IMR-90 (cell line): ENCODE data around the gene CHST3. TPM values are rescaled to one million over a fixed set of nuclear protein-coding genes. Genes with fewer than 3 reads are reported as not detected.
A peak's percentile ranks its signal among the peaks of the same experiment; 100 is the strongest.

ENCODE experiments used
- ATAC-seq: fragments of 200-7000 bp; cut with Tn5 transposase; 2 replicates; pipeline ENCODE4 v1.9.1; 2020; ENCODE audit warnings: low read depth, mild to moderate bottlenecking, moderate library complexity
- BruUV-seq: library from RNA; stranded (reverse); fragments of 400-500 nt; replicated peaks from 2 replicates; lab custom pipeline; 2021; lab: Mats Ljungman, UMichigan
- CTCF ChIA-PET: fragments of 300-600 bp; formaldehyde crosslinking; extraction: SDS; loops from one replicate; lab custom pipeline; 2021; ENCODE audit warnings: antibody characterized with exemption; lab: Yijun Ruan, JAX
- POLR2A ChIA-PET: fragments of 300-600 bp; sonication (Branson Sonifier 250); formaldehyde crosslinking; loops from one replicate; lab custom pipeline; 2022; ENCODE audit warnings: antibody characterized with exemption; ENCODE audit not compliant: unreplicated experiment; lab: Charles Lee
- DNase-seq: peaks from one replicate; pipeline ENCODE4 v3.0.0; 2013
- H2AFZ ChIP-seq: replicated peaks from 2 replicates; pipeline ENCODE3; 2013; ENCODE audit warnings: low read length, mild to moderate bottlenecking; ENCODE audit not compliant: poor library complexity
- H2AK5ac ChIP-seq: 2 replicates; pipeline ENCODE4 v1.6.1; 2013; ENCODE audit warnings: low read depth, low read length, inconsistent platforms
- H2AK9ac ChIP-seq: replicated peaks from 2 replicates; pipeline ENCODE3; 2013; ENCODE audit warnings: mild to moderate bottlenecking, low read depth, low read length, moderate library complexity; ENCODE audit not compliant: poor library complexity
- H2BK120ac ChIP-seq: 2 replicates; pipeline ENCODE4 v1.6.1; 2013; ENCODE audit warnings: low read depth, low read length, inconsistent platforms
- H2BK15ac ChIP-seq: 3 replicates; pipeline ENCODE4 v1.6.1; 2013; ENCODE audit warnings: low read depth, low read length, inconsistent platforms
- H2BK20ac ChIP-seq: 2 replicates; pipeline ENCODE4 v1.6.1; 2013; ENCODE audit warnings: low read depth, mild to moderate bottlenecking, inconsistent platforms, low read length, moderate library complexity
- H2BK5ac ChIP-seq: 2 replicates; pipeline ENCODE4 v1.6.1; 2013; ENCODE audit warnings: mild to moderate bottlenecking, low read depth, low read length, inconsistent platforms; ENCODE audit not compliant: poor library complexity, severe bottlenecking
- H3K14ac ChIP-seq: replicated peaks from 2 replicates; pipeline ENCODE4 v1.6.1; 2013; ENCODE audit warnings: low read depth, low read length, inconsistent platforms
- H3K18ac ChIP-seq: 2 replicates; pipeline ENCODE4 v1.6.1; 2013; ENCODE audit warnings: low read depth, low read length, control low read depth
- H3K23ac ChIP-seq: 2 replicates; pipeline ENCODE4 v1.6.1; 2013; ENCODE audit warnings: low read depth, low read length, inconsistent platforms
- H3K27ac ChIP-seq: 2 replicates; pipeline ENCODE4 v1.5.1; 2013; ENCODE audit warnings: mild to moderate bottlenecking, control low read depth, low read length; ENCODE audit not compliant: insufficient read depth
- H3K27me3 ChIP-seq: 2 replicates; pipeline ENCODE4 v1.6.1; 2013; ENCODE audit warnings: low read length; ENCODE audit not compliant: control insufficient read depth, insufficient read depth
- H3K36me3 ChIP-seq: 2 replicates; pipeline ENCODE4 v1.6.1; 2013; ENCODE audit warnings: low read length, mixed read lengths; ENCODE audit not compliant: control insufficient read depth, insufficient read depth
- H3K4ac ChIP-seq: 2 replicates; pipeline ENCODE4 v1.6.1; 2013; ENCODE audit warnings: low read depth, low read length, inconsistent platforms
- H3K4me1 ChIP-seq: 2 replicates; pipeline ENCODE4 v1.6.1; 2013; ENCODE audit warnings: low read length, mixed read lengths; ENCODE audit not compliant: control insufficient read depth, insufficient read depth
- H3K4me2 ChIP-seq: 2 replicates; pipeline ENCODE4 v1.6.1; 2013; ENCODE audit warnings: low read depth, mild to moderate bottlenecking, control low read depth, low read length, moderate library complexity
- H3K4me3 ChIP-seq: 2 replicates; pipeline ENCODE4 v1.5.1; 2013; ENCODE audit warnings: low read depth, mild to moderate bottlenecking, control low read depth, low read length, moderate library complexity; ENCODE audit not compliant: insufficient read depth
- H3K56ac ChIP-seq: 2 replicates; pipeline ENCODE4 v1.6.1; 2013; ENCODE audit warnings: low read length, inconsistent platforms; ENCODE audit not compliant: insufficient read depth; ENCODE audit errors: extremely low read depth
- H3K79me1 ChIP-seq, 2 experiments: 2 replicates each; pipeline ENCODE4 v1.6.1; 2013; ENCODE audit warnings: low read length in 2 of 2, inconsistent platforms in 1 of 2, low read depth in 1 of 2
- H3K9ac ChIP-seq: 2 replicates; pipeline ENCODE4 v1.6.1; 2013; ENCODE audit warnings: low read depth, low read length, control low read depth
- H3K9me1 ChIP-seq: 2 replicates; pipeline ENCODE4 v1.6.1; 2013; ENCODE audit warnings: low read length, inconsistent platforms; ENCODE audit not compliant: insufficient read depth
- H3K9me3 ChIP-seq: 2 replicates; pipeline ENCODE4 v1.6.1; 2013; ENCODE audit warnings: low read length; ENCODE audit not compliant: control insufficient read depth, insufficient read depth
- H4K20me1 ChIP-seq: 2 replicates; pipeline ENCODE4 v1.6.1; 2013; ENCODE audit warnings: low read length, inconsistent platforms; ENCODE audit not compliant: insufficient read depth
- H4K5ac ChIP-seq: 2 replicates; pipeline ENCODE4 v1.6.1; 2013; ENCODE audit warnings: mild to moderate bottlenecking, low read depth, low read length, control low read depth
- H4K8ac ChIP-seq, 2 experiments: 2 replicates each; pipeline ENCODE4 v1.6.1; 2013; ENCODE audit warnings: low read depth in 2 of 2, low read length in 2 of 2, control low read depth in 1 of 2, inconsistent platforms in 1 of 2
- H4K91ac ChIP-seq: 2 replicates; pipeline ENCODE4 v1.6.1; 2013; ENCODE audit warnings: low read depth, low read length, inconsistent platforms; ENCODE audit not compliant: insufficient read depth
- CHD1 ChIP-seq: IDR thresholded peaks from 2 replicates; pipeline ENCODE4 v1.6.1; 2012; ENCODE audit warnings: low read depth, low read length, improper control_type of control experiment
- ELK1 ChIP-seq: fragments of 150-350 bp; IDR thresholded peaks from 2 replicates; pipeline ENCODE4 v1.6.1; 2016; ENCODE audit warnings: low read depth, mild to moderate bottlenecking, low read length, moderate library complexity, borderline replicate concordance
- RAD21 ChIP-seq: IDR thresholded peaks from 2 replicates; pipeline ENCODE4 v1.6.1; 2012; ENCODE audit warnings: low read length, improper control_type of control experiment
- RCOR1 ChIP-seq: IDR thresholded peaks from 2 replicates; pipeline ENCODE4 v1.6.1; 2012; ENCODE audit warnings: mild to moderate bottlenecking, low read length, improper control_type of control experiment; ENCODE audit not compliant: insufficient replicate concordance
- SMC3 ChIP-seq: fragments of 150-350 bp; IDR thresholded peaks from 2 replicates; pipeline ENCODE4 v1.6.1; 2016; ENCODE audit warnings: low read depth, mild to moderate bottlenecking, antibody characterized with exemption, low read length, moderate library complexity
- WGBS, 2 experiments: methylation state at CpG; one replicate each; pipeline versions ENCODE4 v1.1.5 to v1.1.7; 2013; ENCODE audit warnings: missing lambda C conversion rate in 2 of 2; ENCODE audit not compliant: insufficient read length in 1 of 2; ENCODE audit errors: extremely low coverage in 2 of 2; 5-methylcytosine and 5-hydroxymethylcytosine counted together
- dilution Hi-C: fragments of 300-500 bp; cut with HindIII; formaldehyde crosslinking; loops from one replicate; pipeline ENCODE4 v1.14.3; 2018; ENCODE audit warnings: low sequenced_read_pairs; ENCODE audit not compliant: unreplicated experiment
- in situ Hi-C: fragments of 300-500 bp; cut with MboI; formaldehyde crosslinking; loops from 3 replicates; pipeline ENCODE4 v1.14.3; 2019; ENCODE audit warnings: low sequenced_read_pairs, inconsistent platforms, mixed read lengths
- intact Hi-C: fragments of 100-400 bp; cut with micrococcal nuclease; formaldehyde crosslinking; loops from 2 replicates; pipeline ENCODE4 v1.10.0; 2022
- polyA plus RNA-seq, 3 experiments: library from polyadenylated mRNA; depleted of rRNA; stranded (reverse); fragments of >200 nt; gene quantifications; 2 replicates each; pipeline ENCODE4 v1.2.3, GENCODE V29; 2012; ENCODE audit warnings: low replicate concordance in 1 of 3
- total RNA-seq: library from RNA; depleted of rRNA; stranded (reverse); fragments of >200 nt; gene quantifications from 2 replicates; pipeline ENCODE4 v1.2.3, GENCODE V29; 2012

CHST3 gene
- total and polyA plus RNA-seq, 2 of the 4 experiments (the other 2 are of a cell fraction): 8.6 to 9.0 TPM

- no peak for TF ChIP-seq CHD1
Observed at GRCh38 chr10:72009425-72010081, 45.4 kb downstream of the CHST3 start (continued).

- Histone ChIP-seq H2AK9ac (peak overlapping the region; percentile 85), H3K14ac (peak overlapping the region; percentile 90), H3K4me1 (peaks cover 20% of the 10 kb centered on the region), H3K4me3 (no peak overlapping the region), H2BK20ac (peak overlapping the region; percentile 88), H3K56ac (peak overlapping the region; percentile 67; the same call in 1 of the 2 replicates), H2AK5ac (peak overlapping the region; percentile 83), H2BK120ac (peak overlapping the region; percentile 83), H3K23ac (peak overlapping the region; percentile 83), H3K27me3 (no peaks in the 10 kb centered on the region), H3K27ac (peak overlapping the region; percentile 94), H2AFZ (peak overlapping the region; percentile 78), H4K5ac (peak overlapping the region; percentile 86), H4K91ac (peak overlapping the region; percentile 95), H3K9ac (peak overlapping the region; percentile 44), H2BK15ac (peak overlapping the region; percentile 93; the same call in 2 of the 3 replicates), H3K36me3 (peaks cover 22% of the 10 kb centered on the region), H4K20me1 (no peaks in the 10 kb centered on the region), H3K9me3 (no peaks in the 10 kb centered on the region), H3K18ac (peak overlapping the region; percentile 83), H3K4ac (peak overlapping the region; percentile 95), H3K4me2 (no peak overlapping the region; the same call in 1 of the 2 replicates), H4K8ac (peak overlapping the region; percentile 79 to 87), H3K79me1 (peaks cover 18 to 41% of the 10 kb centered on the region in 2 experiments), H3K9me1 (peaks cover 35% of the 10 kb centered on the region), H2BK5ac (peak overlapping the region; percentile 92)
- in situ Hi-C loops (no loop called here), intact Hi-C loops (no loop called here), dilution Hi-C loops (no loop called here)
- no TSS peak for BruUV-seq
- ATAC-seq (no peak), DNase-seq (no peak)
- 100% methylated on average over 2 of the region's 7 CpGs; no CpG with 5 or more reads in 1 of the 2 experiments for WGBS, 2 experiments
- TF ChIP-seq SMC3: no peak
- TF ChIP-seq RCOR1: no peak
- TF ChIP-seq ELK1: no peak
- no peak for TF ChIP-seq RAD21
- CTCF ChIA-PET: interaction anchor here (0.8 to 1.5 kb wide), 2 partner anchors 24 to 38 kb away, joined by 3 to 4 read pairs; no protein-coding TSS in a partner anchor
- POLR2A ChIA-PET: no interaction called here
Observed at GRCh38 chr10:72010234-72010973, 46.2 kb downstream of the CHST3 start.
